Stimulated activated CD4-positive, alpha-beta T cell treated with anti-CD3 and anti-CD28 coated beads, Interleukin-4, amount 100 ng/mL, for 4 hours (primary cell): ENCODE measurements around the gene BTBD1.
"Not testable (repeated sequence)": the region's sequence is repeated elsewhere in the genome, so short reads cannot be mapped to it uniquely, and the experiment has no call there.

Experiments used
- DNase-seq, 2 experiments: peaks; one replicate each; pipeline ENCODE4 v3.0.0-alpha.2; 2020

Gene BTBD1

DNA sequence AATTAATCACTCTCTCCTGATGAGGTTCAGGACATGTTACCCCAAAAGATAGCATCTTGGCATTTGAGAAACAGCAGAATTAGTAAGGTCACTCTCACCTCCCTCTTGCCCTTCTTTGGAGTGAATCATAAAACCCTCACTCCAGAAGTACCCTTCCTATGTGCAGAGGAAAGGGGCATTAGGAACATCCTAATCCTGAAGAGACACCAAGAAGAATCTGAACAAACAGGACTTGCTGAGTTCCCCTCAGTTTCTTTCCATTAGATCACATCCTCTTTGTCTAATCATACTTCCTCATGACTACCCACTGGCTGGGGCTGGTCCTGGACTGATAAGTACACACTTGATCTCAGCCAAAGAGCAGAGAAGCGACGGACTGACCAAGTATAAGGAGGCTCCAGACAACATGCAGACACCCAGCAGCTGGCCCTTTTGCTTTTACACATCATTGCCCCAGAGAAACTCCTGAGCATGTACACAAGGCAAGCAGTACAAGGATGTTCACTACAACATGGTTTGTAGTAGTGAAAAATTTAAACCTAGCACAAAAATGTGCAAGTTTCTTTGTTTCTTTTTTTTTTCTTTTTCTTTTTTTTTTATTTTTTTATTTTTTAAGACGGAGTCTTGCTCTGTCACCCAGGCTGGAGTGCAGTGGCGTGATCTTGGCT lies 25.4 kb upstream of the BTBD1 start:
- DNase-seq = no peak

DNA sequence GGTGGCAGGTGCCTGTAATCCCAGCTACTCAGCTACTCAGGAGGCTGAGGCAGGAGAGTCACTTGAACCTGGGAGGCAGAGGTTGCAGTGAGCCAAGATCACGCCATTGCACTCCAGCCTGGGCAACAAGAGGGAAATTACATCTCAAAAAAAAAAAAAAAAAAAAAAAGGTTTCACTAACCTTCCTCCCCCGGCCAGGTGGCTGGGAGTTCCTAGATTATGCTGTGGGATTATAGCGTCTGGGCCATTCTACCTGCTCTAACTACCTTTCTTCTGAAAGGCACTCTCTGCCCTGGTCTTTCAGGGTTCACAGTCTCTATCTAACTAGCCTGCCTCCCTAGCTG lies 24.9 kb upstream of the BTBD1 start:
- DNase-seq = not testable (repeated sequence)

DNA sequence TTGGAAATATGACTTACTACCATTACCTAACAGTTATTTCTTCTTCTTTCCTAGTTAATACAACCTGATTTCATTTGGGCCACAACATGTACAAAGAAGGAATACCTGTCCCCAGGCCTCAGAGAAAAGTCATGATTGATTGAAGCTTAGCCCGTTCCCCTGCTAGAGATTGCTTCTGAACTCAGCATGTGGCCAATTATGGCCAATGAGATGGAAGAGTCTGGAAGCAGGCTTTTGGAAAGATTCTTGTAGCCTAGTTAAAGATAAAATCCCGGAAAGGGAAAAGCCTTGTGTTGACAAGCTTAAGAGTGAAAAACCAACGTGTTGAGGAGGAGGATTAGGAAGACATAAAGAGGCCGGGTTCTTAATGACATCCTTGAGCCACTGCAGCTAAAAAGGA lies 23.4 kb upstream of the BTBD1 start:
- no peak for DNase-seq

DNA sequence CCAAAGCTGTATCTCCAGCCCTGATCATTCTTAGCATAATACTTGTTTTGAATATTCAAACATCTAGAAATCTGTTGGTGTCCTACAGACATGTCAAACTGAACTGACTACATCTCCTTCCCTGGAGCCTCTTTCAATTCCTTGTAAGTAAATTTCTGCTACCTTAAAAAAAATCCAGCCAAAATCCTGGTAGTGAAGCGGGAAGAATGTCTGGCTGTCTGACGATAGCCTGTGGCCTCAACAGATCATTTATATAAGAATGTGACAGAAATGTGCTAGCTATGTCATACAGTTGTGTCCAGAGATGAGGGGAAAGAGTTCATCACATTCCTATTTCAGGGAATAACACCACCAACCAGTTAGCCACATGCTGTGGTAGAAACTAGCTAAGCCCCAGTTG lies 21.8 kb upstream of the BTBD1 start:
- DNase-seq = no peak

DNA sequence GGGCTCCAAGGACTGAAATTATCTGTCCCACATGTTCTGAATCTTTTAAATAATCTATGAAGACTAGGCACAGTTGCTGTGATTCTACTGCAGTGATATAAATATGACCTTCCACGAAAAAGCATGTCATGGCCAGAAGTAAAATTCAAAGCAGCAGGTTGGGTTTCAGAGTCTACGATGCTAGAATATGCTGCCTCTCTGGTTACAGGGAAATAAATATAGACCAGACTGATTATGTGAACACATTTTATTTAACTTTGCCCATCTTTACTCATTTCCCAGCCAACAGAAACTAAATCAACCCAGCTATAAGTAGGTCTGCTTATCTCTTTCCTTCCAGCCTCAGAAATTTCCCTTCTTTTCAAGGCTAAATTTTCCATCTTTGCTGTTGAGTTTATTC lies 20.5 kb upstream of the BTBD1 start:
- no peak for DNase-seq

DNA sequence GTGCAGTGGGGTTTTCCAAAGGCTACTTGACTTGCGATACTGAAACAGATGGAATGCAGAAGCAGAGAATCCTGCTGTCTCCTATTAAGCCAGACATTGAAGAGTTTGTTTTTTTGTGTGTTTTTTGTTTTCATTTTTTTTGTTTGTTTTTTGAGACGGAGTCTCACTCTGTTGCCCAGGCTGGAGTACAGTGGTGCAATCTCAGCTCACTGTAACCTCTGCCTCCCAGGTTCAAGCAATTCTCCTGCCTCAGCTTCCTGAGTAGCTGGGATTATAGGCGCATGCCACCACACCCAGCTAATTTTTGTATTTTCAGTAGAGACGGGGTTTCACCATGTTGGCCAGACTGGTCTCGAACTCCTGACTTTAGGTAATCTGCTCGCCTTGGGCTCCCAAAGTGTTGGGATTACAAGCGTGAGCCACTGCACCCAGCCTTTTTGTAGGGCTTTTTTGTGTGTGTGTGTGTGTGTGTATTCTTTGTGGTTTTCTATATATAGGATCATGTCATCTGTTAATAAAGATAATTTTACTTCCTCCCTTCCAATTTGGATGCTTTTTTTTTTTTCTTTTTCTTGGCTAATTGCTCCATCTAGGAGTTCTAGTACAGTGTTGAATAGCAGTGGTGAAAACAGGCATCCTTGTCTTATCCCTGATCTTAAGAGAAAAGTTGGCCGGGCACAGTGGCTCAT lies 19.0 kb upstream of the BTBD1 start:
- DNase-seq = not testable (repeated sequence)

DNA sequence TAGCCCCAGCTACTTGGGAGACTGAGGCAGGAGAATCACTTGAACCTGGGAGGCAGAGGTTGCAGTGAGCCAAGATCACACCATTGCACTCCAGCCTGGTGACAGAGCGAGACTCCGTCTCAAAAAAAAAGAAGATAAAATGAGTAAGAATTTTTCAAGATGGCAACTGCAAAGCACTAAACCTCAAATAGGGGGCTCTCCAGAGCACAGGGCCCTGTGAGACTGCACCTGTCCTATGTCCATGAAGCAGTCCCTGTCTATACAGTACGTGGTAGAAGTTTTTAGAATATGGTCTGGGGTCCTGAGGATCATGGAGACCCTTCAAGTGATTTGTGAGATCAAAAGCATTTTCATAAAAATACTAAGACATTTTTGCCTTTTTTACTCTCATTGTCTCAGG lies 18.4 kb upstream of the BTBD1 start:
- DNase-seq = not testable (repeated sequence)

DNA sequence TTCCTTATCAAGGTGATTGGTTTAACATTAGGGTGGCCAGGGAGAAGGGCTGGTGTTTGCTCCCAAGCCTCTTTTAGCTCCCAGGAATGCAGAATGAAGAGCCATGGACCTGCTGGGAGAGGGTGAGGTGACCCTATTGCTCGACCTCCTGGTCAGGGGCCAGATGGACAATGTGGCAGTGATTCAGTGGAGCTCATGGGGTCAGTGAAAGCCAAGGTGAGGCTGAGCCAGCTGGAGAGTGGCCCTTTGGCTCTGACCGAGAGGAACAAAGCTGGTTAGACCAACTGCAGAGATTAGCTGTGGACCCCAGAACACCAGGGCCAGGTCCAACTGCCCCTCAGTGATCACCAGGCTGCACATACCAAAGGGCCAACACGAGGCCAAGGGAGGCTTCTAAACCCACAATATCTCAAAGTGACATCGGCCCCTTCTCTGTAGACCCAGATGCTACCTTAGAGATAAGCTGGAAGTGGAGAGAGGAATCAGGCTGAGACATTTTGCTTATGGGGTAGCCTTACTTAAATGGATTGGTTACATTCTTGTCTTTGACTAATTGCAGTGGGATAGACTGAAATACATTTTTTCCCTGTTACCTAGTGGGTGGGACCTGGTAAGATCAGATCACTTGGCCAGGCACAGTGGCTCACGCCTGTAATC lies 15.8 kb upstream of the BTBD1 start:
- no peak for DNase-seq

DNA sequence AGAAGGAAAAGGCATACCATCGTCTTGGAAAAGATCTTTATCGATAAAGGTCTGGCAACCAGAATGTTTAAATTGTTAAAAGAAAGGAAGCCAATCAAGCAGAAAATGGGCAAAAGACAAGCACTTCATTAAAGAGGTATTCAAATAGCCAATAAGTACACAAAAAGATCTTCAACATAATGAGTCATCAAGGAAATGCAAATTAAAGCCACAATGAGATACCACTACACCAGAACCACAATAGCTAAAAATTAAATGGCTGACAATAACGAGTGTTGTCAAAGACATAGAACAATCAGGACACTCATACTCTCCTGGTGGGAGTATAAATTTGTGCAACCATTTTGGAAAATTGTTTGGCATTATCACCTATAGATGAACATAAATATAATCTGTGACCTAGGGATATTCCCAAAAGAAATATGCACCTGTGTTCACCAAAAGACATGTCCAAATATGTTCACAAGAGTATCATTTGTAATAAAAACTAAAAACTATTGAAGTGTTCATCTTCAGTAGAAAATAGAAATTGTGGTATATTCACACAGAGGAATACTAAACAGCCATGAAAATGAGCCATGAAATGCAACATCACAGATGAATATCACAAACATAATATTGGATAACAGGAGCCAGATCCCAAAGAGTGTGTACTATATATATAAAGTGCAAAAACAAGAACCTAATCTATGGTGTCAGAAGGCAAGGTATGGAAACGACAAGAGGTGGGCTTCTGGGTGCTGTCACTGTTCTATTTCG lies 14.4 kb upstream of the BTBD1 start:
- no peak for DNase-seq

DNA sequence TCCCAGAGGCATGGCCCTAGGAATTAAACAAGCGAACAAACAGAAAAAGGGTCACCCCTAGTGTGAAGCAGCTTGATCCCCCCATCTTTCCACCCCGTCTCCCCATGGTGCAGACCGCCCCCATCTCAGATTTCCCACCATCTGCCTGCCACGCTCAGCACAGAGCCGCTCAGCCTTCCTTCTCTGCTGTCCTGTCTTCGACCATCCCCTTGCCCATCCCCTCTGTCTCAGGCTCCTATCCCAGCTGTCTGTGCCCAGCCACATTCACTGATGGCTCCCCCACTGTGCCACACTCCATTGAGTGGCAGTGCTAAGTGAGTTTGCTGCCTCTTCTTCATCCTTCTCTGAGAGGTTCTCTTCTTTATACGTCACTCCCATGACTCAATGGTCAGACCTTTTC lies 11.7 kb upstream of the BTBD1 start:
- no peak for DNase-seq

DNA sequence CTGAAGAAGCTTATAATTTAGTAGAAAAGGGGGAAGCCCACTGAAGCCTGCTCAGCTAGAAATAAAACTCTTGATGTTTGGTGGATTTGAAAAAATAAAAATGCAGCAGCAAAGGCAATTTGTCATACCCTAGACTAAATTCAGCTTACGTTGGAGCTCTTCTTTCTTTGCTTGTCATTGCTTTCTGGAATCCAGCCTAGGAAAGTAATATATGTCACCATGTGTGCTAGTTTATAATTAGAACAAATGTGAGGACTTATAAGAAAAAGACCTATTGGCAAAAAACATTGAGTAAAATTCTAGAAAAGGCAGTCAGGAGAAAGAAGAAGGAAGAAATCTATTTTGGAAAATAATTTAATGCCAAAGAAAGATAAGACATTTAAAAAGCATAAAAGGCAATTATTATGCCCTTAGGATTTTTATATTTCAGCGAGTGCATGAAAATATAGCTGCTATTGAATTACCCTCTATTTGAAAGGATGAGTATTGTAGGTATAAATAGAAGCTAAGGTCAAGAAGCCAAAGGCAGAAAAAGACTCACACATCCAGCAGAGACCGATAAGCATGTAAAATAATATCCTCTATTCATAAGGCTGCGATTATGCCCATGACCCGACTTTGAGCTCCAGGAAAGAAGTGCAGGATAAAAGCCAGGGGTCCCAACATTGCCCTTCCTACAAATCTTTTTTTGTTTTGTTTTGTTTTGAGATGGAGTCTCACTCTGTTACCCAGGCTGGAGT lies 10.6 kb upstream of the BTBD1 start:
- DNase-seq = no peak

DNA sequence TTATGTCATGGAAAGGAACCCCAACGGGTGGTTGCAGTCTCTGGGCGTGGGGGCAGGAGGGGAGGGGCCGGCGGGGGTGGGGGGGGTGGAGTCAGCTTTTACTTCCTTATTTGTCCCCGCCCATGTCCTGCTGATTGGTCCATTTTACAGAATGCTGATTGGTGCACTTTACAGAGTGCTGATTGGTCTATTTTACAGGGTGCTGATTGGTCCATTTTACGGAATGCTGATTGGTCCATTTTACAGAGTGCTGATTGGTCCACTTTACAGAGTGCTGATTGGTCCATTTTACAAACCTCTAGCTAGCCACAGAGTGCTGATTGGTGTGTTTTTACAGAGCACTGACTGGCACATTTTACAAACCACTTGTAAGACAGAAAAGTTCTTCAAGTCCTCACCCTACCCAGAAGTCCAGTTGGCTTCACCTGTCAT lies 2.2 kb upstream of the BTBD1 start:
- DNase-seq = peak in 1 of 2 experiments; percentile 38

DNA sequence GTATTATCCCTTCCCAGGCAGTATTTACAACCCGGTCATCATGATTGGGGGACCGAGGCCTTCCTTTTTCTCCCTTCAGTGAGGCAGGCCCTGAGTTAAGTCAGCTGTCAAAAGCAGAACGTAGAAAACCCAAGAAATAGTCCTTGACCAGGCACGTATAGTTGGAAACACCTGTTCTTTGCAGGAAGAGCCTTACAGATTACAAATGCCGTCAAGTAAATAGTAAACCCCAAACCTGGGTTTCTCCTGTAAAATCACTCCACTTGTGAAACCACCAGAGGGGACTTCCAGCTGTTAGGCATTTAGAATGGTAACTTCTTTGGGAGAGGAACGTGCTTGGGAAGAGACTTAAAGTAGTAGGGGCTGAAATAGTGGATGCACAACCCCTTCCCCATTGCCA lies 1.0 kb upstream of the BTBD1 start:
- no peak for DNase-seq

DNA sequence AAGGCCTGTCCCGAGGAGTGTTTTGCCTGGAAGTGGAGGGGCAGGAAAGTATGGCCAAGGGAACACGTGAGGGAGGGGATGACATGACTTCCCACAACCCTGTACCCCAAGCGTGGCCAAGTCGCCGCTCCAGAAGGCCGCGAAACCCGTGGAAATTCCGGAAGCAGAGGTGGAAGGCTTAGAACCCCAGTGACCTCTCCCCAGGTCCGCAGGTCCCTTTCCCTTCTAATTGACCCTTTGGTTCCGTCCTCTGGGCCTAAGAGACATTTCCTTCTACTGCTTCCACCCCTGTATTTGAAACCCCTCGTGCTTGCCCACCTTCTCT lies 548 bp upstream of the BTBD1 start:
- DNase-seq = no peak

DNA sequence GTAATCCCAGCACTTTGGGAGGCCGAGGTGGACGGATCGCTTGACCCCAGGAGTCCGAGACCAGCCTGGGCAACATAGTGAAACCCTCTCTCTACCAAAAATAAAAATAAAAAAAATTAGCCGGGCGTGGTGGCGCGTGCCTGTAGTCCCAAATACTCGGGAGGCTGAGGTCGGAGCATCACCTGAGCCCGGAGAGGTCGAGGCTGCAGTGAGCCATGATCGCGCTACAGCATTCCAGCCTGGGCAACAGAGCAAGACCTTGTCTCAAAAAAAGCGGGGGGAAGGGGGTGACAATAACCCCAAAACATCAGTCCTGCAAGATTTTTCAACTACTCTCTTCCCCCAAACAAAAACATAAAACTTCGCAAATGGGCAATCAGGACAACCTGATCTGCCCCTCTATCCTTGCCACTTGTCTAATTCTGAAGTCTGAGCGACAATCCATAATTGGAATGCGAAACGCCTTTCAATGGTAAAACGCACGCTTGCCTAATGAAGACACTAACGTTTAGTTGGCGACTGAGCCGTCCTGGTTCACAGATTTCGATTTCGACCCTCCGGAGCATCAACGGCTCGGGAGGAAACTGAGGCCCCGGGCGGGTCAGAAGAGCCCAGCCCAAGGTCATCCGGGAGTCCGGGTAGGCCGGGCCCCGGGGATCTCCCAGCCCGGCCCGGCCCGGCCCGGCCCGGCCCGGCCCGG lies 868 bp downstream of the BTBD1 start:
- no peak for DNase-seq

DNA sequence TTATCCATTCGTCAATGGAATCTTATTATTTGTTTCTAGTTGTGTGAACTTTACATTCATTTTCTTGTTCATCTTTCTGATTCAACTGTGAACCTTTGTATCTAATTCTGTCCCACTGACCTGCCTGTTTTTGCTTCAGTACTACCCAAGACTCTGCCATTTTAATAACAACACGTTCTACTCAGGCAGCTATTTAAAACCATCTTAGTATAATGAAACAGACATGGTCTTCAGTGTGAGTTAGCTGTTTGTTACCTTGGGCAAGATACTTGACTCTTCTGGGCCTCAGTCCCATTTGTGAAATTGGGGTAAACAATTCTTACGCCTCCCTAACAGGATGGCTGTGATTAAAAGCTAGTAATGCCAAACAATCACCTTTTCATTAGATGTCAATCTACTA lies 1.6 kb downstream of the BTBD1 start:
- DNase-seq = no peak

DNA sequence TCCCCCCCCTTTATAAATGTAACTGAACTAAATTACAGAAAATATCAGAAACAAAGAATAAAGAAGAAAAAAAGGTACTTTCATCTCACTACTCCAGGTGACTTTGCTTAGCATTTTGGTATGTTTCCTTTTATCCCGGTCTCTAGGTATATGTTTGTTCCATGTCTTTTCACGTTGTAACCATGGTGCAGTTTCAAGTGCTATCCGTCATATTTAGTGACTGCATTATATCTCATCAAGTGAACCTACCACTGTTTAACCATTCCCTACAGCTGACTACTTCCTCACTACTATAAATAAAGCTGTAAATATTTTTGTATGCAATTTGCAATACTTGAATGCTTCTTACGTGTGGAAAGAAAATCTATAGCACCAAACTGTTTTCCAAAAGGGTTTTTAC lies 2.2 kb downstream of the BTBD1 start:
- DNase-seq = no peak

DNA sequence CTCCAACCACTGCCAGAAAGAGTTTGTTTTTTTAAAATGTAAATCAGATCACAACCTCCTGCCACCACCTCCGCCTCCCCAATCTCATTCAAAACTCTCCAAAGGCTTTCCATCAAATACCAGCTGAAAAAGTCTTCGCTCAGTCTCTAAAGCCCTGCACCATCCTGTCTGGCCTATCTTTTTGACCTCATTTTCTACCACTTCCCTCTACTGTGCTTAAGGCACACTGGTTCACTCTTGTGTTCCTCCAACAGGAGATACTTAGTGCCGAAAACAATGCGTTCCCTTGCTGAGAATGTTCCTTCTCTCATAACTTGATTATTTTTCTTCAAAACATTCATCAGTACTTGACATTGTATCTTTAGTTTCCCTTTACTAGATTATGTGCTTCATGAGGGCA lies 3.5 kb downstream of the BTBD1 start:
- no peak for DNase-seq

DNA sequence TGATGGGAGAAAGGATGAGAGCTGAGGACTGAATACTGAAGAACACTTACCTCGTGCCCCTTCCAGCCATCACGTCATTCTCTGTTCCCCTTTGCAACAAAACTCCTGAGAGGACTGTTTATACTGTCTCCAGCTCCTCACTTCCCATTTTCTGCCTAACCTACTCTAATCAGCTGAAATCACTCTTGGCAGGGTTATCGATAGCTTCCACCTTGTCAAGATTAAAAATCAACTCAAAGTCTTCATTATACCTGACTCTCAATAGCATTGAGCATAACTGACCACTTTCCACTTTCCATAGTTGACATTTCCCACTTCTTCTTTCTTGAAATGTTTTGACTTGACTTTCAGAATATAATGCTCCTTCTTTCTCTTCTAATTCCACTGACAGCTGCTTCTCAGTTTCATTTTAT lies 4.3 kb downstream of the BTBD1 start:
- DNase-seq = no peak

DNA sequence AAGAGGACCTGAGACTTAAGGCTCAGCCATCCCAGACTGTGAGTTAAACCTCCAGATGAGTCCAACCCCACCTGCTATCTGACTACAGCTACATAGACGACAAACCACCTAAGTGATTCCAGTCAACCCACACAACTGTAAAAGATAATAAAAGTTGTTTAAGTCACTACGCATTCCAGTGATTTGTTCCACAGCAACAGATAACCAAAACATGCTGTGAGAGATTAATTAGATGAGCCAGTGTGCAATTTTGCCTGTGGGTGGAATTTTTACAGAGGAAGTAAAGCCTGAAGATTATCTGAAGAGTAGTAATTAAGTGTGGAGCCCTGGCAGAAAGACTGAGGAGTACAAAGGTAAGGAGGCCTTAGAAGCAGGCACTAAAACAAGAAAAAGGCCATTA lies 5.4 kb downstream of the BTBD1 start:
- DNase-seq = no peak

DNA sequence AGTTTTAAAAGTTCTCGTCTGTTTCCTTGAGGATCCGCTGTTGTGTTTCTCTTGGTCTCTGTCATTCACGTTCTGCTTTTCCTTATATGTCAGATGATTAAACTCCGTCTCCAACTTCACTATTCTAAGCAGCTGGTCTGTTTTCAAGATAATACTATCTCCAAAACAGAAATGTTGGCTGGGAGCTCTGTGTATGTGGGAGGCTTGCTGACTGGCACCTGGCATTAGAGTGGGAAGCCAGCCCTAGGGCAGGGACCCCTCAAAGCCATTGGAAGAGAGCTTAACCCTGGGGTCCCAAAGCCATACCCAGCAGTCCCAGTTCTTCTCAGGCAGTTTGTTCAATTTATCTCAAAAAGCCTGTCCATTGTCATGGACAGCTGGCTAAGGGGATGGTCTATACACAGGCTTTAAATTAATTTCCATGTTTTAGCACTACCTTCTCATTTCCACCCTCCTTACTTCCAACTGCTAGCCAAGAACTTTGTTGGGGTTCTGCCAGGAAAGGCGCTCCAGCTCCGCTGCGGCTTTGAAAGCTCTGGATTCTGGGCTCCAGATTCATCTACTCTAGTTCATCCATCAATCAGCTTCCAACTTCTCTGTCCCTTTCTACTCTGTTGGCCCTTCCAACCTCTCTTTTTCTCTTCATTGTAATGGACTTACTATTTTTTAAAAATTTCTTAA lies 9.2 kb downstream of the BTBD1 start:
- no peak for DNase-seq

DNA sequence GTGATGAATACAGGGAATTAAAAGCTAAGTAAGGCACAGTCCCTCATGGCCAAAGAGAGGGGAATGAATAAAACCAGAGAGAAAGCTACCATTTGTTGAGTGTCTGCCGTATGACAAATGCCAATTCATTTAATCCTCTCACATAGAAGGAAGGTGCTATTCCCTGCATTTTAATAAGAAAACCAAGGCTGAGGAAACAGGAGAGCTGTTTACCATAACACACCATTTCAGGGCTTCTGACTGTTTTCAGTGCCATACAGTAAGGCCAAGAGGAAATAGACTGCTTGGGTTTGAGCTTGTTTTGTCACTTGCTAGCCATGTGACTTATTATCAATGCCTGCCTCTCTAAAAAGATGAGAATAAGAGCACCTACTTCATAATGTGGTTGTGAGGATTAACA lies 10.1 kb downstream of the BTBD1 start:
- no peak for DNase-seq
